HG02678 (cell line): Measurements from ENCODE around the gene FAM53A.
"Not testable (repeated sequence)": the region's sequence is repeated elsewhere in the genome, so short reads cannot be mapped to it uniquely, and the experiment has no call there.

Source experiments
- ATAC-seq: cut with Tn5 transposase; IDR thresholded peaks from one replicate; pipeline ENCODE4 v1.9.1; 2021; ENCODE audit warnings: mild to moderate bottlenecking, moderate library complexity; ENCODE audit not compliant: unreplicated experiment

The FAM53A gene

GRCh38 chr4:1608821-1609500, 75.2 kb downstream of the FAM53A start:
- ATAC-seq = no peak

GRCh38 chr4:1608196-1608820, 75.8 kb downstream of the FAM53A start:
- no peak for ATAC-seq

- ATAC-seq = not testable (repeated sequence)
These were observed 76.5 kb downstream of the FAM53A start for GRCh38 chr4:1607436-1608195.

- ATAC-seq = no peak
These were observed 79.4 kb downstream of the FAM53A start for GRCh38 chr4:1604706-1605205.

GRCh38 chr4:1604181-1604705, 79.9 kb downstream of the FAM53A start:
- ATAC-seq = no peak

GRCh38 chr4:1603413-1604135, 80.5 kb downstream of the FAM53A start:
- no peak for ATAC-seq

- ATAC-seq = no peak
These were observed 81.3 kb downstream of the FAM53A start for GRCh38 chr4:1602655-1603412.

GRCh38 chr4:1601852-1602654, 82.1 kb downstream of the FAM53A start:
- no peak for ATAC-seq

- ATAC-seq = no peak
These were observed 82.6 kb downstream of the FAM53A start for GRCh38 chr4:1601533-1601835.

- no peak for ATAC-seq
These were observed 83.1 kb downstream of the FAM53A start for GRCh38 chr4:1600811-1601532.

GRCh38 chr4:1600211-1600780, 83.8 kb downstream of the FAM53A start:
- no peak for ATAC-seq

- no peak for ATAC-seq
These were observed 84.5 kb downstream of the FAM53A start for GRCh38 chr4:1599491-1600210.

- no peak for ATAC-seq
These were observed 85.1 kb downstream of the FAM53A start for GRCh38 chr4:1599026-1599481.

GRCh38 chr4:1598206-1599025, 85.7 kb downstream of the FAM53A start:
- ATAC-seq = no peak

- ATAC-seq = no peak
These were observed 86.8 kb downstream of the FAM53A start for GRCh38 chr4:1597021-1597931.

GRCh38 chr4:1596393-1596792, 87.7 kb downstream of the FAM53A start:
- no peak for ATAC-seq
